DMS153 treated with DMSO at 0.1 percent for 48 hours (cell line): ENCODE data around the gene ELMOD1.

Experiments
- DNase-seq: peaks from one replicate; lab custom pipeline; 2025; ENCODE audit not compliant: unreplicated experiment; lab: John Stamatoyannopoulos, UW

The ELMOD1 gene

GRCh38 chr11:107583629-107584195, 7.2 kb upstream of the ELMOD1 start:
- no peak for DNase-seq

- no peak for DNase-seq
Observed at GRCh38 chr11:107587306-107587979, 3.5 kb upstream of the ELMOD1 start.

- no peak for DNase-seq
Observed at GRCh38 chr11:107591378-107592230, 657 bp downstream of the ELMOD1 start.

GRCh38 chr11:107592231-107592590, 1.3 kb downstream of the ELMOD1 start:
- no peak for DNase-seq

- DNase-seq, result no peak
Observed at GRCh38 chr11:107592813-107593212, 1.9 kb downstream of the ELMOD1 start.

GRCh38 chr11:107593951-107594350, 3.0 kb downstream of the ELMOD1 start:
- no peak for DNase-seq

GRCh38 chr11:107594736-107595135, 3.8 kb downstream of the ELMOD1 start:
- no peak for DNase-seq

GRCh38 chr11:107598225-107599139, 7.5 kb downstream of the ELMOD1 start:
- no peak for DNase-seq

GRCh38 chr11:107605061-107606006, 14.4 kb downstream of the ELMOD1 start:
- no peak for DNase-seq

GRCh38 chr11:107606141-107606540, 15.2 kb downstream of the ELMOD1 start:
- no peak for DNase-seq

- DNase-seq, result no peak
Observed at GRCh38 chr11:107608809-107609208, 17.9 kb downstream of the ELMOD1 start.

- no peak for DNase-seq
Observed at GRCh38 chr11:107609400-107610218, 18.7 kb downstream of the ELMOD1 start.

- no peak for DNase-seq
Observed at GRCh38 chr11:107612445-107612844, 21.5 kb downstream of the ELMOD1 start.

GRCh38 chr11:107619926-107620325, 29.0 kb downstream of the ELMOD1 start:
- DNase-seq, result no peak

GRCh38 chr11:107621081-107621480, 30.1 kb downstream of the ELMOD1 start:
- no peak for DNase-seq

- no peak for DNase-seq
Observed at GRCh38 chr11:107623183-107623582, 32.2 kb downstream of the ELMOD1 start.

- no peak for DNase-seq
Observed at GRCh38 chr11:107624983-107625684, 34.2 kb downstream of the ELMOD1 start.

GRCh38 chr11:107625685-107625989, 34.7 kb downstream of the ELMOD1 start:
- no peak for DNase-seq

- DNase-seq, result no peak
Observed at GRCh38 chr11:107631043-107631442, 40.1 kb downstream of the ELMOD1 start.
